GM12864 (cell line): ENCODE data around the gene KDM4B.

ENCODE experiments used
- DNase-seq: peaks from one replicate; pipeline ENCODE4 v3.0.0-alpha.2; 2011; ENCODE audit warnings: low read depth
- H3K4me3 ChIP-seq: 2 replicates; pipeline ENCODE4 v1.5.1; 2011; ENCODE audit warnings: mild to moderate bottlenecking, low read depth, low read length, control low read depth
- CTCF ChIP-seq: IDR thresholded peaks from 2 replicates; pipeline ENCODE4 v1.5.1; 2011; ENCODE audit warnings: low read depth, mild to moderate bottlenecking, moderate library complexity, low read length, control low read depth, inconsistent platforms; ENCODE audit errors: missing control alignments

The KDM4B gene

GRCh38 chr19:5063873-5064645, 95.1 kb downstream of the KDM4B start:
- H3K4me3 ChIP-seq = no peak overlapping the region
- TF ChIP-seq CTCF = no peak
- DNase-seq = no peak

GRCh38 chr19:5064896-5065295, 96.0 kb downstream of the KDM4B start:
- no peak overlapping the region for H3K4me3 ChIP-seq
- no peak for DNase-seq
- no peak for TF ChIP-seq CTCF

- DNase-seq = no peak
- no peak for TF ChIP-seq CTCF
- H3K4me3 ChIP-seq = no peak overlapping the region
Observed at GRCh38 chr19:5065663-5066093, 96.8 kb downstream of the KDM4B start.

- DNase-seq = no peak
- no peak for TF ChIP-seq CTCF
- H3K4me3 ChIP-seq = no peak overlapping the region
Observed at GRCh38 chr19:5066768-5067167, 97.9 kb downstream of the KDM4B start.

GRCh38 chr19:5067678-5068077, 98.8 kb downstream of the KDM4B start:
- H3K4me3 ChIP-seq = no peak overlapping the region
- TF ChIP-seq CTCF = no peak
- DNase-seq = no peak

GRCh38 chr19:5068233-5069072, 99.5 kb downstream of the KDM4B start:
- no peak for DNase-seq
- H3K4me3 ChIP-seq = no peak overlapping the region
- no peak for TF ChIP-seq CTCF
